ENCODE results near the gene GPR153. TPM values are rescaled to one million over a fixed set of nuclear protein-coding genes. Genes with fewer than 3 reads are reported as not detected.
A peak's percentile ranks its signal among the peaks of the same experiment; 100 is the strongest.
"Not testable (repeated sequence)": the region's sequence is repeated elsewhere in the genome, so short reads cannot be mapped to it uniquely, and the experiment has no call there.

The GPR153 gene
- total RNA-seq, 1 experiment from 2014 or later, result 98.7 TPM

GRCh38 chr1:6221210-6221784 is 39.6 kb downstream of the GPR153 start:
- TF ChIP-seq CTCF (conservative IDR thresholded peaks at IDR 0.05; ENCODE audit: low read depth, low read length) (no peak), EZH2phosphoT487 (IDR thresholded peaks at IDR 0.05; ENCODE audit: borderline replicate concordance, low read length) (no peak), EZH2 (IDR thresholded peaks at IDR 0.05; ENCODE audit: low read length, unreplicated experiment) (no peak)
- ChIA-PET POLR2A (ENCODE audit: unreplicated experiment) (interaction anchor here (1.2 kb wide), 1 partner anchor 15 kb away, joined by 3 read pairs; the partner anchor contains the start of gene RNF207), CTCF (interaction anchor here (1.2 to 1.6 kb wide), 2 partner anchors 16 to 23 kb away, joined by 6 to 19 read pairs; no protein-coding TSS in a partner anchor)
- H3K9me2 ChIP-seq (replicated peaks; ENCODE audit: low read length), result no peaks in the 10 kb centered on the region
- intact Hi-C loops (cut with micrococcal nuclease), result no loop called here
- peak overlapping the region; percentile 84 for H3K27ac ChIP-seq (ENCODE audit: low read length)
- H3F3A ChIP-seq (ENCODE audit: low read length, unreplicated experiment), result peaks cover 20% of the 10 kb centered on the region
- H2AFZ ChIP-seq (ENCODE audit: low read length), result no peak overlapping the region
- H3K4me1 ChIP-seq (ENCODE audit: insufficient read depth, low read length), result peaks cover 61% of the 10 kb centered on the region
- DNase-seq (no peak), ATAC-seq (no peak)
- peaks cover 24% of the 10 kb centered on the region; the same call in 1 of the 2 replicates for H3K79me2 ChIP-seq (ENCODE audit: low read length)
- TSS peak; percentile 21 for BruUV-seq (replicated peaks)
- no peaks in the 10 kb centered on the region for H3K27me3 ChIP-seq (ENCODE audit: low read length)
- H3K9me3 ChIP-seq (ENCODE audit: low read length), result no peaks in the 10 kb centered on the region
- 0 out of 2 replicates have a peak, but pooled peaks cover 12% of the 10 kb centered on the region for H4K20me1 ChIP-seq (ENCODE audit: low read length)
- no peak overlapping the region for H3K4me3 ChIP-seq (ENCODE audit: low read length)
- peak overlapping the region; percentile 60 for H3K4me2 ChIP-seq (ENCODE audit: low read length)
- peaks cover 60% of the 10 kb centered on the region for H3K36me3 ChIP-seq (ENCODE audit: low read depth, low read length)
- H3K9ac ChIP-seq (ENCODE audit: low read length), result no peak overlapping the region

GRCh38 chr1:6220236-6220635 is 40.7 kb downstream of the GPR153 start:
- H3K27me3 ChIP-seq (ENCODE audit: low read length), result no peaks in the 10 kb centered on the region
- H3K4me3 ChIP-seq (ENCODE audit: low read length), result peak overlapping the region; percentile 18; the same call in 1 of the 2 replicates
- H3K4me2 ChIP-seq (ENCODE audit: low read length), result peak overlapping the region; percentile 60
- BruUV-seq (replicated peaks), result TSS peak; percentile 13
- ChIA-PET CTCF (interaction anchor here (0.6 to 1.6 kb wide), 5 partner anchors 14 to 203 kb away, joined by 3 to 19 read pairs (median 5); partner anchors contain the start of gene RNF207), POLR2A (ENCODE audit: unreplicated experiment) (interaction anchor here (1.2 kb wide), 1 partner anchor 14 kb away, joined by 3 read pairs; the partner anchor contains the start of gene RNF207)
- H4K20me1 ChIP-seq (ENCODE audit: low read length), result 0 out of 2 replicates have a peak, but pooled peaks cover 9% of the 10 kb centered on the region
- peaks cover 15% of the 10 kb centered on the region; the same call in 1 of the 2 replicates for H3K79me2 ChIP-seq (ENCODE audit: low read length)
- intact Hi-C loops (cut with micrococcal nuclease), result no loop called here
- DNase-seq (peak; percentile 99), ATAC-seq (peak; percentile 90)
- H3K27ac ChIP-seq (ENCODE audit: low read length), result peak overlapping the region; percentile 84
- H3K9me3 ChIP-seq (ENCODE audit: low read length), result no peaks in the 10 kb centered on the region
- peaks cover 20% of the 10 kb centered on the region for H3F3A ChIP-seq (ENCODE audit: low read length, unreplicated experiment)
- TF ChIP-seq EZH2 (IDR thresholded peaks at IDR 0.05; ENCODE audit: low read length, unreplicated experiment) (no peak), CTCF (conservative IDR thresholded peaks at IDR 0.05; ENCODE audit: low read depth, low read length) (no peak), EZH2phosphoT487 (IDR thresholded peaks at IDR 0.05; ENCODE audit: borderline replicate concordance, low read length) (no peak)
- H3K4me1 ChIP-seq (ENCODE audit: insufficient read depth, low read length), result peaks cover 60% of the 10 kb centered on the region
- no peaks in the 10 kb centered on the region for H3K9me2 ChIP-seq (replicated peaks; ENCODE audit: low read length)
- H2AFZ ChIP-seq (ENCODE audit: low read length), result no peak overlapping the region
- H3K36me3 ChIP-seq (ENCODE audit: low read depth, low read length), result peaks cover 61% of the 10 kb centered on the region
- H3K9ac ChIP-seq (ENCODE audit: low read length), result peak overlapping the region; percentile 26

GRCh38 chr1:6219641-6220040 is 41.3 kb downstream of the GPR153 start:
- H2AFZ ChIP-seq (ENCODE audit: low read length); H3K9me2 ChIP-seq (replicated peaks; ENCODE audit: low read length); H3K9ac ChIP-seq (ENCODE audit: low read length); H4K20me1 ChIP-seq (ENCODE audit: low read length); H3K79me2 ChIP-seq (ENCODE audit: low read length); H3K4me3 ChIP-seq (ENCODE audit: low read length); ATAC-seq; POLR2A ChIA-PET (ENCODE audit: unreplicated experiment); DNase-seq; intact Hi-C loops (cut with micrococcal nuclease); H3K27me3 ChIP-seq (ENCODE audit: low read length); H3K9me3 ChIP-seq (ENCODE audit: low read length); BruUV-seq (replicated peaks): not testable (repeated sequence)
- H3K4me2 ChIP-seq (ENCODE audit: low read length), result peak overlapping the region; percentile 41; the same call in 1 of the 2 replicates
- CTCF ChIA-PET, result interaction anchor here (1.6 kb wide), 1 partner anchor 15 kb away, joined by 19 read pairs; no protein-coding TSS in a partner anchor
- H3F3A ChIP-seq (ENCODE audit: low read length, unreplicated experiment), result peaks cover 17% of the 10 kb centered on the region
- peak overlapping the region; percentile 84 for H3K27ac ChIP-seq (ENCODE audit: low read length)
- H3K4me1 ChIP-seq (ENCODE audit: insufficient read depth, low read length), result peaks cover 55% of the 10 kb centered on the region
- peaks cover 55% of the 10 kb centered on the region for H3K36me3 ChIP-seq (ENCODE audit: low read depth, low read length)
